GM21423 (cell line): ENCODE data around the gene EFNA5.
"Not testable (repeated sequence)": the region's sequence is repeated elsewhere in the genome, so short reads cannot be mapped to it uniquely, and the experiment has no call there.

Experiments
- ATAC-seq: cut with Tn5 transposase; IDR thresholded peaks from one replicate; pipeline ENCODE4 v1.9.1; 2021; ENCODE audit warnings: mild to moderate bottlenecking, moderate library complexity; ENCODE audit not compliant: unreplicated experiment

EFNA5 gene

GRCh38 chr5:107499776-107500175 lies 171.0 kb downstream of the EFNA5 start:
- ATAC-seq, result no peak

- no peak for ATAC-seq
Observed at GRCh38 chr5:107499237-107499636, 171.5 kb downstream of the EFNA5 start.

GRCh38 chr5:107496466-107496865 lies 174.3 kb downstream of the EFNA5 start:
- ATAC-seq, result no peak

GRCh38 chr5:107494129-107494528 lies 176.6 kb downstream of the EFNA5 start:
- not testable (repeated sequence) for ATAC-seq

GRCh38 chr5:107487056-107487542 lies 183.6 kb downstream of the EFNA5 start:
- no peak for ATAC-seq

GRCh38 chr5:107486489-107486888 lies 184.2 kb downstream of the EFNA5 start:
- peak; percentile 68 for ATAC-seq

- ATAC-seq, result peak; percentile 48
Observed at GRCh38 chr5:107485184-107485583, 185.6 kb downstream of the EFNA5 start.

GRCh38 chr5:107484281-107484680 lies 186.5 kb downstream of the EFNA5 start:
- no peak for ATAC-seq

GRCh38 chr5:107483231-107484024 lies 187.3 kb downstream of the EFNA5 start:
- ATAC-seq, result no peak

- no peak for ATAC-seq
Observed at GRCh38 chr5:107478068-107478641, 192.6 kb downstream of the EFNA5 start.

- ATAC-seq, result no peak
Observed at GRCh38 chr5:107477492-107477891, 193.2 kb downstream of the EFNA5 start.

- ATAC-seq, result peak; percentile 81
Observed at GRCh38 chr5:107476783-107477182, 194.0 kb downstream of the EFNA5 start.

GRCh38 chr5:107474716-107475489 lies 195.8 kb downstream of the EFNA5 start:
- peak; percentile 65 for ATAC-seq

- ATAC-seq, result no peak
Observed at GRCh38 chr5:107474361-107474715, 196.4 kb downstream of the EFNA5 start.

- ATAC-seq, result no peak
Observed at GRCh38 chr5:107472620-107473064, 198.1 kb downstream of the EFNA5 start.

- ATAC-seq, result no peak
Observed at GRCh38 chr5:107470295-107470582, 200.5 kb downstream of the EFNA5 start.

- no peak for ATAC-seq
Observed at GRCh38 chr5:107469485-107470294, 201.0 kb downstream of the EFNA5 start.

- no peak for ATAC-seq
Observed at GRCh38 chr5:107469064-107469463, 201.7 kb downstream of the EFNA5 start.

- ATAC-seq, result no peak
Observed at GRCh38 chr5:107468276-107468675, 202.5 kb downstream of the EFNA5 start.

GRCh38 chr5:107467137-107467932 lies 203.4 kb downstream of the EFNA5 start:
- ATAC-seq, result no peak
